ENCODE measurements around the gene CD300LB.
"Not testable (repeated sequence)": the region's sequence is repeated elsewhere in the genome, so short reads cannot be mapped to it uniquely, and the experiment has no call there.

Gene CD300LB

DNA sequence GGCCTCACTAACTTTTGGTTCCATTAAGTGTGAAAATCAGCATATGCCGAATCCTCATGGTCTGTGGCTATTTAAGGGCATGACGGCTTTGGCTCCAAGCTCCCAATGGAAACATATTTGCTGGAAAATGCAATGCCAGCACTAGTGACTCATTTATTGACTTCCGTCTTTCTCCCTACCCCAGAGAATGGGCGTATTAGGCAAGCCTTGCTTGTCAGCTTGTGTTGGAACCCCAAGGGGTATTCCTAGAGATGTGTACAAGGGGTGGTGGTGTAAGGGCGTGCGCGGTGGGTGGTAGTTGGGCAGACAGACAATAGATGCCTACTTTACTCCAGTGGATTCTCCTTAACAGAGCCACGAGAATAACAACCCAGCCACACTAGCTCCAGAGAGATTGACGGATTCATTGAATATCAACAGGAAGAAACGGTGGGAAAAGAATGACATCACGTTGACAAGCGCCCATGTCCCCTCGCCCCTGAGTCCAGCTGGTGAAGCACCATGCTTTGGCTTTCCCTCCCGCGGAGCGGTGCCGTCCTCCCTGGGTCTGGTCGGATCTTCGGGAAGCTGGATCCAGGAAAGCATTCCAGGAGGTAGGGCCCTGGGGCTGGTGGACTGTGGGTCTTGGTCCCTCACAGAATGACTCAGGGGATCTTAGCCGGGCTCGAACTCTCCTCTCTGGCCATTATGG is 10.3 kb downstream of the CD300LB start:
- H3K9me3 ChIP-seq = peaks cover 21% of the 10 kb centered on the region
- H3K27ac ChIP-seq = no peak overlapping the region
- H3K36me3 ChIP-seq = no peaks in the 10 kb centered on the region
- H3K27me3 ChIP-seq = no peaks in the 10 kb centered on the region
- no peak overlapping the region for H3K4me3 ChIP-seq
- H3K9ac ChIP-seq = no peak overlapping the region
- peak overlapping the region; percentile 61 for H3K4me2 ChIP-seq
- no peak for TF ChIP-seq Cebpa-rat (IDR thresholded peaks at IDR 0.05)
- H3K4me1 ChIP-seq = peaks cover 29% of the 10 kb centered on the region
- no peaks in the 10 kb centered on the region for H4K20me1 ChIP-seq

GRCh38 chr17:74520016-74520434 is 11.2 kb downstream of the CD300LB start:
- peaks cover 33% of the 10 kb centered on the region for H3K4me1 ChIP-seq
- no peak overlapping the region for H3K4me3 ChIP-seq
- H3K27ac ChIP-seq = no peak overlapping the region
- H4K20me1 ChIP-seq = no peaks in the 10 kb centered on the region
- TF ChIP-seq Cebpa-rat (IDR thresholded peaks at IDR 0.05) = no peak
- H3K9ac ChIP-seq = no peak overlapping the region
- no peaks in the 10 kb centered on the region for H3K36me3 ChIP-seq
- H3K4me2 ChIP-seq = peak overlapping the region; percentile 42
- no peaks in the 10 kb centered on the region for H3K27me3 ChIP-seq
- peaks cover 21% of the 10 kb centered on the region for H3K9me3 ChIP-seq

DNA sequence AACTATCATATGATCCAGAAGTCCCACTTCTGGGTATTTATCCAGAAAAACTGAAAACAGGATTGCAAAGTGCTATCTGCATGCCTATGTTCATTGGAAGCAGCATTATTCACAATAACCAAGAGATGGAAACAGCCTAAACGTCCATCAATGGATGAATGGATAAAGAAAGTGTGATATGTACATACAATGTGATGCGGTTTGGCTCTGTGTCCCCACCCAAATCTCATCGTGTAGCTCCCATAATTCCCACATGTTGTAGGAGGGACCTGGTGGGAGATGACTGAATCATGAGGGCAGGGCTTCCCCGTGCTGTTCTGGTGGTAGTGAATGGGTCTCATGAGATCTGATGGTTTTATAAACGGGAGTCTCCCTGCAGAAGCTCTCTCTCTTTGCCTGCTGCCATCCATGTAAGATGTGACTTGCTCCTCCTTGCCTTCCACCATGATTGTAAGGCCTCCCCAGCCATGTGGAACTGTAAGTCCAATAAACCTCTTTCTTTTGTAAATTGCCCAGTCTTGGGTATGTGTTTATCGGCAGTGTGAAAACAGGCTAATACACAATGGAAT is 12.8 kb downstream of the CD300LB start:
- not testable (repeated sequence) for H3K4me3 ChIP-seq, H3K27me3 ChIP-seq

GRCh38 chr17:74516561-74517328 is 14.5 kb downstream of the CD300LB start:
- Histone ChIP-seq H3K4me1 (peaks cover 29% of the 10 kb centered on the region), H3K9ac (no peak overlapping the region), H3K27me3 (no peaks in the 10 kb centered on the region), H3K36me3 (no peaks in the 10 kb centered on the region), H3K4me2 (no peak overlapping the region), H4K20me1 (no peaks in the 10 kb centered on the region), H3K4me3 (no peak overlapping the region), H3K9me3 (peaks cover 26% of the 10 kb centered on the region), H3K27ac (no peak overlapping the region)
- TF ChIP-seq Cebpa-rat (IDR thresholded peaks at IDR 0.05) = no peak

More for the DNA sequence above, 12.8 kb downstream of the CD300LB start:
- not testable (repeated sequence) for H3K27ac ChIP-seq, H4K20me1 ChIP-seq, H3K4me2 ChIP-seq, H3K36me3 ChIP-seq, H3K9ac ChIP-seq
- Histone ChIP-seq H3K9me3 (peaks cover 32% of the 10 kb centered on the region), H3K4me1 (peaks cover 36% of the 10 kb centered on the region)

DNA sequence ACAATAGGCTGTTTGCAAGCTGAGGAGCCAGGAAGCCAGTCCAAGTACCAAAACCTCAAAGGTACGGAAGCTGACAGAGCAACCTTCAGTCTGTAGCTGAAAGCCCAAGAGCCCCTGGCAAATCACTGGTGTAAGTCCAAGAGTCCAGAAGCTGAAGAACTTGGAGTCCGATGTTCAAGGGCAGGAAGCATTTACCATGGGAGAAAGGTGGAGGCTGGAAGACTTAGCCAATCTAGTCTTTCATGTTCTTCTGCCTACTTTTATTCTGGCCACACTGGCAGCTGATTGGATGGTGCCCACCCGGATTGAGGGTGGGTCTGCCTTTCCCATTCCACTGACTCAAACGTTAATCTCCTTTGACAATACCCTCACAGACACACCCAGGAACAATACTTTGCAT is 15.3 kb downstream of the CD300LB start:
- no peaks in the 10 kb centered on the region for H4K20me1 ChIP-seq
- peaks cover 26% of the 10 kb centered on the region for H3K9me3 ChIP-seq
- no peak for TF ChIP-seq Cebpa-rat (IDR thresholded peaks at IDR 0.05)
- no peak overlapping the region for H3K4me2 ChIP-seq
- no peaks in the 10 kb centered on the region for H3K36me3 ChIP-seq
- no peaks in the 10 kb centered on the region for H3K27me3 ChIP-seq
- H3K4me3 ChIP-seq = no peak overlapping the region
- no peak overlapping the region for H3K27ac ChIP-seq
- peaks cover 21% of the 10 kb centered on the region for H3K4me1 ChIP-seq
- no peak overlapping the region for H3K9ac ChIP-seq

DNA sequence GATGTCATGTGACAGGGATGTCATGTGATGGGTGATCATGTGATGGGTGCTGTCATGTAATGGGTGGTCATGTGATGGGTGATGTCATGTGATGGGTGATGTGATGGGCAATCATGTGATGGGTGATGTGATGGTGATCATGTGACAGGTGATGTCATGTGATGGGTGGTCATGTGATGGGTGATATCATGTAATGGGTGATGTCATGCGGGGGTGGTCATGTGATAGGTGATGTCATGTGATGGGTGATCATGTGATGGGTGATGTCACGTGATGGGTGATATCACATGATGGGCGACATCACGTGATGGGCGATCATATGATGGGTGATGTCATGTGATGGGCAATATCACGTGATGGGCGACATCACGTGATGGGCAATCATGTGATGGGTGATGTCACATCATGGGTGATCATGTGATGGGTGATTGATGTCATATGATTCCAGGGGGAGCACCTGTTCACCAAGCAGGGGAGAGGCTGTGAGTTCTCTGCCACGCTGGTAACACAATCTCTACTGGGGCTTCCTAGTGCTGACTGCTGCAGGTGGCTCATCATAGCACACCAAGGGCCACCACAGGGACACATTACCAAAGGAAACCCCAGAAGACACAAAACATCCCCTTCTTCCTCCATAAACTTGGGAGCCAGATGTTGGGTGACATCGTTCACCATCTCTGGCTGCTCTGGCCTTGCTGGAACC is 16.5 kb downstream of the CD300LB start:
- no peak overlapping the region for H3K9ac ChIP-seq
- H3K36me3 ChIP-seq = no peaks in the 10 kb centered on the region
- no peak overlapping the region for H3K27ac ChIP-seq
- no peak overlapping the region for H3K4me2 ChIP-seq
- no peaks in the 10 kb centered on the region for H4K20me1 ChIP-seq
- peaks cover 9% of the 10 kb centered on the region for H3K4me1 ChIP-seq
- no peak for TF ChIP-seq Cebpa-rat (IDR thresholded peaks at IDR 0.05)
- H3K4me3 ChIP-seq = no peak overlapping the region
- H3K27me3 ChIP-seq = no peaks in the 10 kb centered on the region
- peaks cover 26% of the 10 kb centered on the region for H3K9me3 ChIP-seq

DNA sequence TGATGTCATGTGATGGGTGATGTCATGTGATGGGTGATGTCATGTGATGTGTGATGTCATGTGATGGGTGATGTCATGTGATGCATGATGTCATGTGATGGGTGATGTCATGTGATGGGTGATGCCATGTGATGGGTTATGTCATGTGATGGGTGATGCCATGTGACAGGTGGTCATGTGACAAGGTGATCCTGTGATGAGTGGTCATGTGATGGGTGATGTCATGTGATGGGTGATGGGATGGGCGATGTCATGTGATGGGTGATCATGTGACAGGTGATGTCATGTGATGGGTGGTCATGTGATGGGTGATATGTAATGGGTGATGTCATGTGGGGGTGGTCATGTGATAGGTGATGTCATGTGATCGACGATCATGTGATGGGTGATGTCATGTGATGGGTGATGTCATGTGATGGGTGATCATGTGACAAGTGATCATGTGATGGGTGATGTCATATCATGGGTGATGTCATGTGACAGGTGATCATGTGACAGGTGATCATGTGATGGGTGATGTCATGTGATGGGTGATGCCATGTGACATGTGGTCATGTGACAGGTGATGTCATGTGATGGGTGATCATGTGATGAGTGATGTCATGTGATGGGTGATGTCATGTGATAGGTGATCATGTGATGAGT is 17.2 kb downstream of the CD300LB start:
- H3K9me3 ChIP-seq = peaks cover 25% of the 10 kb centered on the region
- H3K27ac ChIP-seq = no peak overlapping the region
- TF ChIP-seq Cebpa-rat (IDR thresholded peaks at IDR 0.05) = no peak
- no peaks in the 10 kb centered on the region for H3K27me3 ChIP-seq
- no peak overlapping the region for H3K4me3 ChIP-seq
- H3K9ac ChIP-seq = no peak overlapping the region
- peaks cover 6% of the 10 kb centered on the region; the same call in 1 of the 2 replicates for H3K4me1 ChIP-seq
- no peaks in the 10 kb centered on the region for H4K20me1 ChIP-seq
- no peak overlapping the region for H3K4me2 ChIP-seq
- H3K36me3 ChIP-seq = no peaks in the 10 kb centered on the region

DNA sequence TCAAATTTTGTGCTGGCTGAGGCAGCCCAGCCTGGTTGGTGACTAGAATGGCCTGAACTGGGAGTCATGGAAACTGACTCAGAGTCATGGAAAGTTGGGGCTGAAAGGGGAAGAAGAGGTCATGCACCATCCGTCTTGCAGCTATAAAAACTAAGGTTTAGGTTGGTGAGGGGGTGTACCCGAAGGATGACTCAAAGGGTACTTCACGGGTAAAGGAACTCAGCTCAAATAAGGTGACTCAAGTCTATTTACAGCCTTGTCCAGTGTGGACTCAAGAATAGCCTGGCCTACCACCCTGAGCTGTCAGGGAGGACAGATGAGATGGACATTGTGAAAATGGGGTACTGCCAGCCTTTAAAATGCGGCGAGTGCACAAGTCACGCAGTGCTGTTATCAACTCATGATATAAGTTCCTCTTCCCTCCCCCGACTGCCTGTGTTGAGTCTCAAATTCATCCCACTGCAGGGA is 18.6 kb downstream of the CD300LB start:
- Histone ChIP-seq H3K9me3 (peaks cover 15% of the 10 kb centered on the region; the same call in 1 of the 2 replicates), H3K4me2 (no peak overlapping the region), H3K36me3 (no peaks in the 10 kb centered on the region), H3K4me3 (no peak overlapping the region), H4K20me1 (no peaks in the 10 kb centered on the region), H3K9ac (no peak overlapping the region), H3K4me1 (peaks cover 6% of the 10 kb centered on the region; the same call in 1 of the 2 replicates), H3K27me3 (no peaks in the 10 kb centered on the region), H3K27ac (no peak overlapping the region)
- TF ChIP-seq Cebpa-rat (IDR thresholded peaks at IDR 0.05) = no peak

GRCh38 chr17:74512036-74512435 is 19.2 kb downstream of the CD300LB start:
- Histone ChIP-seq H3K4me1 (peaks cover 6% of the 10 kb centered on the region; the same call in 1 of the 2 replicates), H3K27ac (no peak overlapping the region), H3K4me2 (no peak overlapping the region), H4K20me1 (no peaks in the 10 kb centered on the region), H3K36me3 (no peaks in the 10 kb centered on the region), H3K27me3 (no peaks in the 10 kb centered on the region), H3K9me3 (peaks cover 15% of the 10 kb centered on the region; the same call in 1 of the 2 replicates), H3K4me3 (no peak overlapping the region), H3K9ac (no peak overlapping the region)
- TF ChIP-seq Cebpa-rat (IDR thresholded peaks at IDR 0.05) = no peak
